HG03039 (cell line): ENCODE measurements around the gene ALG2.
A peak's percentile ranks its signal among the peaks of the same experiment; 100 is the strongest.

Experiments used
- ATAC-seq: cut with Tn5 transposase; IDR thresholded peaks from one replicate; pipeline ENCODE4 v1.9.1; 2021; ENCODE audit warnings: mild to moderate bottlenecking, moderate library complexity; ENCODE audit not compliant: unreplicated experiment

ALG2 gene

GRCh38 chr9:99221621-99222415, at the start of gene ALG2, which contains the start of gene SEC61B:
TSS of gene ALG2 (minus strand) at chr9:99221942. CDS start at chr9:99221894, 48 bp downstream.
TSS of gene SEC61B (plus strand) at chr9:99222282. CDS start at chr9:99222364, 82 bp downstream.
- ATAC-seq = peak; percentile 88

GRCh38 chr9:99270491-99270890, 48.7 kb upstream of the ALG2 start:
- no peak for ATAC-seq

GRCh38 chr9:99269416-99269815, 47.7 kb upstream of the ALG2 start:
- ATAC-seq = no peak

- peak; percentile 48 for ATAC-seq
Observed at GRCh38 chr9:99266255-99267023, 44.7 kb upstream of the ALG2 start.

GRCh38 chr9:99265691-99266090, 43.9 kb upstream of the ALG2 start:
- no peak for ATAC-seq

GRCh38 chr9:99264070-99264680, 42.4 kb upstream of the ALG2 start:
- no peak for ATAC-seq

GRCh38 chr9:99262949-99263418, 41.2 kb upstream of the ALG2 start:
- ATAC-seq = no peak

GRCh38 chr9:99261923-99262322, 40.2 kb upstream of the ALG2 start:
- no peak for ATAC-seq

GRCh38 chr9:99259231-99259918, 37.6 kb upstream of the ALG2 start:
- peak; percentile 42 for ATAC-seq

GRCh38 chr9:99257723-99258389, 36.1 kb upstream of the ALG2 start:
- no peak for ATAC-seq

GRCh38 chr9:99255651-99256050, 33.9 kb upstream of the ALG2 start:
- ATAC-seq = no peak

- ATAC-seq = peak; percentile 81
Observed at GRCh38 chr9:99253772-99254431, 32.2 kb upstream of the ALG2 start.

- ATAC-seq = peak; percentile 26
Observed at GRCh38 chr9:99253134-99253533, 31.4 kb upstream of the ALG2 start.

GRCh38 chr9:99251157-99251556, 29.4 kb upstream of the ALG2 start:
- ATAC-seq = no peak

GRCh38 chr9:99249619-99250018, 27.9 kb upstream of the ALG2 start:
- ATAC-seq = no peak

GRCh38 chr9:99244344-99245260, 22.9 kb upstream of the ALG2 start:
- ATAC-seq = peak; percentile 73

GRCh38 chr9:99241106-99241505, 19.4 kb upstream of the ALG2 start:
- ATAC-seq = no peak

- ATAC-seq = no peak
Observed at GRCh38 chr9:99239341-99240060, 17.8 kb upstream of the ALG2 start.
